ENCODE data around the gene IL18BP. TPM values are rescaled to one million over a fixed set of nuclear protein-coding genes. Genes with fewer than 3 reads are reported as not detected.

The IL18BP gene
- 2.2 and 3.5 TPM in 2 replicates for total RNA-seq

GRCh38 chr11:71998649-71999310 is at the start of gene IL18BP:
TSS of gene IL18BP (plus strand) at chr11:71998909. CDS start at chr11:71999985, 1,076 bp downstream.

Small RNA genes within 50 kb of the gene (small RNA-seq; reads per million reads assigned to genes)
- not detected for gene RNU6-72P

Other genes with a start within 250 kb of the IL18BP start
- gene DEFB108B, start 165.7 kb upstream of the IL18BP start, total RNA-seq = not detected in 2 replicates
- not detected in 2 replicates for gene DEFB131B, start 120.5 kb upstream of the IL18BP start, total RNA-seq
- gene XNDC1N, start 70.3 kb upstream of the IL18BP start, total RNA-seq = 6.6 and 12.3 TPM in 2 replicates
- 12.5 and 17.4 TPM in 2 replicates for gene RNF121, start 69.9 kb upstream of the IL18BP start, total RNA-seq
- 104 and 145 TPM in 2 replicates for gene NUMA1, start 81.6 kb downstream of the IL18BP start, total RNA-seq
- gene LRRC51, start 81.9 kb downstream of the IL18BP start, total RNA-seq = 5.9 and 6.2 TPM in 2 replicates
- gene LAMTOR1, start 104.4 kb downstream of the IL18BP start, total RNA-seq = 103 and 134 TPM in 2 replicates
- under 0.01 TPM in 1 of 2 replicates, not detected in the other for gene TOMT, start 107.0 kb downstream of the IL18BP start, total RNA-seq
- gene ANAPC15, start 113.8 kb downstream of the IL18BP start, total RNA-seq = 21.1 and 38.6 TPM in 2 replicates
- gene FOLR3, start 136.8 kb downstream of the IL18BP start, total RNA-seq = 0.39 and 1.1 TPM in 2 replicates
- gene FOLR1, start 193.2 kb downstream of the IL18BP start, total RNA-seq = not detected in 2 replicates
- not detected in 2 replicates for gene FOLR2, start 217.9 kb downstream of the IL18BP start, total RNA-seq
- 43.4 and 64.9 TPM in 2 replicates for gene INPPL1, start 225.9 kb downstream of the IL18BP start, total RNA-seq
- not detected in 2 replicates for gene PHOX2A, start 245.3 kb downstream of the IL18BP start, total RNA-seq